Stomach (tissue), 9 donors: Measurements from ENCODE around the gene PPP1R1A. TPM values are rescaled to one million over a fixed set of nuclear protein-coding genes. Genes with fewer than 3 reads are reported as not detected.

Experiments used
- DNase-seq, 2 donors: peaks; one replicate each; pipeline versions ENCODE4 v3.0.0 to v3.0.0-alpha.2; 2013 to 2019
- H3K27ac ChIP-seq, 5 donors: fragments of 200-600 bp in 4 of 5; sonication (generic) in 4 of 5; one replicate each; pipeline ENCODE4 v1.5.1; 2013 to 2019; ENCODE audit warnings: mild to moderate bottlenecking in 1 of 5, moderate library complexity in 1 of 5
- H3K27me3 ChIP-seq, 3 donors: fragments of 200-600 bp; sonication (generic); one replicate each; pipeline ENCODE4 v1.5.1; 2017 to 2019; ENCODE audit warnings: mixed run types in 1 of 3
- H3K36me3 ChIP-seq, 4 donors: fragments of 200-600 bp; sonication (generic); 1 replicate in 3 of 4; 2 replicates in 1 of 4; pipeline ENCODE4 v1.5.1; 2016 to 2019
- H3K4me1 ChIP-seq, 4 donors: fragments of 200-600 bp; sonication (generic); one replicate each; pipeline ENCODE4 v1.5.1; 2016 to 2019
- H3K4me3 ChIP-seq, 4 donors: fragments of 200-600 bp; sonication (generic) in 3 of 4; one replicate each; pipeline ENCODE4 v1.5.1; 2016 to 2019; ENCODE audit warnings: mild to moderate bottlenecking in 1 of 4
- H3K9me3 ChIP-seq, 4 donors: fragments of 200-600 bp; sonication (generic); one replicate each; pipeline ENCODE4 v1.5.1; 2016 to 2019
- EP300 ChIP-seq: sonication (generic); formaldehyde crosslinking; IDR thresholded peaks from one replicate; pipeline ENCODE4 v1.6.1; 2017; ENCODE audit warnings: antibody characterized with exemption
- POLR2A ChIP-seq, 4 donors: fragments of 450-650 bp; IDR thresholded peaks; one replicate each; pipeline ENCODE4 v1.6.1; 2016; ENCODE audit warnings: antibody characterized with exemption in 4 of 4, control low read depth in 2 of 4, mild to moderate bottlenecking in 1 of 4, moderate library complexity in 1 of 4
- POLR2AphosphoS5 ChIP-seq, 3 donors: sonication (generic); formaldehyde crosslinking; IDR thresholded peaks; one replicate each; pipeline ENCODE4 v1.6.1; 2016; ENCODE audit warnings: antibody characterized with exemption in 3 of 3
- WGBS, 5 donors: extraction: QIAGEN DNeasy Blood & Tissue Kit in 3 of 5; methylation state at CpG; one replicate each; pipeline versions ENCODE4 v1.1.5 to v1.1.7; 2013 to 2018; 5-methylcytosine and 5-hydroxymethylcytosine counted together
- intact Hi-C: fragments of 100-400 bp; cut with DNase I; formaldehyde crosslinking; loops from one replicate; pipeline ENCODE4 v1.15.1; 2023; ENCODE audit warnings: low total_unique reads
- polyA plus RNA-seq, 3 donors: library from polyadenylated mRNA; stranded (reverse); fragments of 200-250 nt; gene quantifications; one replicate each; pipeline ENCODE4 v1.2.3, GENCODE V29; 2013
- total RNA-seq, 5 donors: library from RNA; depleted of rRNA; stranded (reverse); fragments of >200 nt; gene quantifications; one replicate each; pipeline versions ENCODE4 v1.1.0 to v1.2.3, GENCODE V29; 2014 to 2016
- TF ChIP-seq, protein P1 (sequence below), 7 experiments: fragments of 450-650 bp in 4 of 7; fragments of 200-600 bp in 3 of 7; sonication (generic) in 3 of 7; IDR thresholded peaks; one replicate each; pipeline ENCODE4 v1.5.1; 2016 to 2019; ENCODE audit warnings: antibody characterized with exemption in 7 of 7, control low read depth in 2 of 7, mild to moderate bottlenecking in 1 of 7
- donor health status: healthy with polysubstance abuse.
- donor health status: Bipolar disorder and iron deficiency.
- donor health status: healthy.

Gene PPP1R1A
- total and polyA plus RNA-seq, 8 donors, result 2.6 to 313 (median 5.9) TPM; not detected in 1

- H3K4me3 ChIP-seq, result no peak overlapping the region
- 66 to 77% (median 73%) methylated on average over 4 to 5 of the region's 5 CpGs for WGBS, 5 donors
- DNase-seq, result no peak
- no peaks in the 10 kb centered on the region for H3K36me3 ChIP-seq
- peaks cover 0 to 22% (median 8%) of the 10 kb centered on the region in 3 donors for H3K27me3 ChIP-seq
- intact Hi-C loops, result no loop called here
- peaks cover 4 to 34% (median 22%) of the 10 kb centered on the region in 4 donors for H3K4me1 ChIP-seq
- no peaks in the 10 kb centered on the region for H3K9me3 ChIP-seq
- TF ChIP-seq, protein P1, sequence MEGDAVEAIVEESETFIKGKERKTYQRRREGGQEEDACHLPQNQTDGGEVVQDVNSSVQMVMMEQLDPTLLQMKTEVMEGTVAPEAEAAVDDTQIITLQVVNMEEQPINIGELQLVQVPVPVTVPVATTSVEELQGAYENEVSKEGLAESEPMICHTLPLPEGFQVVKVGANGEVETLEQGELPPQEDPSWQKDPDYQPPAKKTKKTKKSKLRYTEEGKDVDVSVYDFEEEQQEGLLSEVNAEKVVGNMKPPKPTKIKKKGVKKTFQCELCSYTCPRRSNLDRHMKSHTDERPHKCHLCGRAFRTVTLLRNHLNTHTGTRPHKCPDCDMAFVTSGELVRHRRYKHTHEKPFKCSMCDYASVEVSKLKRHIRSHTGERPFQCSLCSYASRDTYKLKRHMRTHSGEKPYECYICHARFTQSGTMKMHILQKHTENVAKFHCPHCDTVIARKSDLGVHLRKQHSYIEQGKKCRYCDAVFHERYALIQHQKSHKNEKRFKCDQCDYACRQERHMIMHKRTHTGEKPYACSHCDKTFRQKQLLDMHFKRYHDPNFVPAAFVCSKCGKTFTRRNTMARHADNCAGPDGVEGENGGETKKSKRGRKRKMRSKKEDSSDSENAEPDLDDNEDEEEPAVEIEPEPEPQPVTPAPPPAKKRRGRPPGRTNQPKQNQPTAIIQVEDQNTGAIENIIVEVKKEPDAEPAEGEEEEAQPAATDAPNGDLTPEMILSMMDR (IDR thresholded peaks at IDR 0.05), result no peak
- TF ChIP-seq POLR2AphosphoS5 (IDR thresholded peaks at IDR 0.05) (no peak), POLR2A (IDR thresholded peaks at IDR 0.05) (no peak), EP300 (no peak)
- no peak overlapping the region for H3K27ac ChIP-seq
Measured at GRCh38 chr12:54558311-54558710, 30.1 kb downstream of the PPP1R1A start.

- Histone ChIP-seq H3K9me3 (no peaks in the 10 kb centered on the region), H3K27me3 (peaks cover 0 to 42% (median 17%) of the 10 kb centered on the region in 3 donors), H3K36me3 (no peaks in the 10 kb centered on the region), H3K4me1 (peaks cover 2 to 14% (median 7%) of the 10 kb centered on the region in 4 donors), H3K4me3 (no peak overlapping the region), H3K27ac (no peak overlapping the region)
- TF ChIP-seq EP300 (no peak), POLR2A (IDR thresholded peaks at IDR 0.05) (no peak), POLR2AphosphoS5 (IDR thresholded peaks at IDR 0.05) (no peak)
- TF ChIP-seq, protein P1 (IDR thresholded peaks at IDR 0.05), result no peak
- no peak for DNase-seq
- intact Hi-C loops, result no loop called here
- 43 to 68% (median 54%) methylated on average over 6 of the region's 6 CpGs for WGBS, 5 donors
Measured at GRCh38 chr12:54555670-54556257, 32.7 kb downstream of the PPP1R1A start.

- peaks cover 0 to 43% (median 24%) of the 10 kb centered on the region in 3 donors for H3K27me3 ChIP-seq
- 4 to 8% (median 7%) methylated on average over 18 to 22 of the region's 22 CpGs for WGBS, 5 donors
Measured at GRCh38 chr12:54549774-54550451, 38.5 kb downstream of the PPP1R1A start.

GRCh38 chr12:54546511-54546910 lies 41.9 kb downstream of the PPP1R1A start:
- no peak overlapping the region for H3K27ac ChIP-seq
- H3K36me3 ChIP-seq, result peaks cover 0 to 17% (median 5%) of the 10 kb centered on the region in 4 donors
- H3K4me3 ChIP-seq, result no peak overlapping the region
- no peak for DNase-seq
- intact Hi-C loops, result no loop called here
- H3K4me1 ChIP-seq, result peaks cover 9 to 22% (median 15%) of the 10 kb centered on the region in 4 donors
- peaks cover 0 to 27% (median 23%) of the 10 kb centered on the region in 3 donors for H3K27me3 ChIP-seq
- WGBS, 5 donors, result 71 to 95% (median 80%) methylated on average over 2 of the region's 2 CpGs
- TF ChIP-seq POLR2A (IDR thresholded peaks at IDR 0.05) (no peak), EP300 (no peak), POLR2AphosphoS5 (IDR thresholded peaks at IDR 0.05) (no peak)
- TF ChIP-seq, protein P1 (IDR thresholded peaks at IDR 0.05), result no peak
- H3K9me3 ChIP-seq, result no peaks in the 10 kb centered on the region

More at GRCh38 chr12:54549774-54550451, 38.5 kb downstream of the PPP1R1A start:
- Histone ChIP-seq H3K9me3 (no peaks in the 10 kb centered on the region), H3K4me3 (peak overlapping the region; percentile 48 to 59 (median 48)), H3K36me3 (no peaks in the 10 kb centered on the region), H3K27ac (peak overlapping the region in 2 of 5 donors; percentile 14 to 70), H3K4me1 (peaks cover 9 to 22% (median 15%) of the 10 kb centered on the region in 4 donors)
- TF ChIP-seq POLR2AphosphoS5 (IDR thresholded peaks at IDR 0.05), result no peak
- TF ChIP-seq, protein P1 (IDR thresholded peaks at IDR 0.05), result no peak
- no peak for TF ChIP-seq EP300
- no peak for TF ChIP-seq POLR2A (IDR thresholded peaks at IDR 0.05)
- intact Hi-C loops, result no loop called here
- DNase-seq, result peak in 1 of 2 donors; percentile 48
